Activated CD4-positive, alpha-beta T cell treated with anti-CD3 and anti-CD28 coated beads, Interleukin-10, Interleukin-2, amounts not matched to agents 100 ng/mL and 50 ng/mL, durations not matched to agents 16 hours and 8 hours (primary cell): ENCODE data around the gene DAZAP1.

Experiments
- DNase-seq: peaks from one replicate; pipeline ENCODE4 v3.0.0-alpha.2; 2020

Gene DAZAP1

GRCh38 chr19:1394252-1395193 lies 12.9 kb upstream of the DAZAP1 start:
- DNase-seq: no peak

GRCh38 chr19:1395194-1396018 lies 12.0 kb upstream of the DAZAP1 start:
- DNase-seq: no peak

- no peak for DNase-seq
These were observed 11.2 kb upstream of the DAZAP1 start for GRCh38 chr19:1396019-1396767.

- DNase-seq: no peak
These were observed 10.4 kb upstream of the DAZAP1 start for GRCh38 chr19:1396768-1397679.

GRCh38 chr19:1397838-1398237 lies 9.5 kb upstream of the DAZAP1 start:
- DNase-seq: no peak

- no peak for DNase-seq
These were observed 8.3 kb upstream of the DAZAP1 start for GRCh38 chr19:1399079-1399478.

GRCh38 chr19:1399745-1400144 lies 7.6 kb upstream of the DAZAP1 start:
- DNase-seq: no peak

- DNase-seq: no peak
These were observed 6.9 kb upstream of the DAZAP1 start for GRCh38 chr19:1400281-1401137.

GRCh38 chr19:1401138-1401888 lies 6.1 kb upstream of the DAZAP1 start, which contains the start of gene GAMT:
GAMT (minus strand) TSS chr19:1401542; CDS start chr19:1401476, 66 bp downstream.
- DNase-seq: peak; percentile 68

- no peak for DNase-seq
These were observed 5.5 kb upstream of the DAZAP1 start for GRCh38 chr19:1401889-1402217.

GRCh38 chr19:1402411-1403070 lies 4.8 kb upstream of the DAZAP1 start:
- no peak for DNase-seq

GRCh38 chr19:1406774-1407527 lies 435 bp upstream of the DAZAP1 start:
- DNase-seq: peak; percentile 99

GRCh38 chr19:1408300-1409203 lies 1.2 kb downstream of the DAZAP1 start:
- DNase-seq: peak; percentile 62

GRCh38 chr19:1409204-1410005 lies 2.0 kb downstream of the DAZAP1 start:
- DNase-seq: no peak

GRCh38 chr19:1410136-1410786 lies 2.9 kb downstream of the DAZAP1 start:
- DNase-seq: peak; percentile 31

- DNase-seq: no peak
These were observed 3.4 kb downstream of the DAZAP1 start for GRCh38 chr19:1410789-1411188.
